Liver (tissue), 9 donors: ENCODE results near the gene NSUN2. TPM values are rescaled to one million over a fixed set of nuclear protein-coding genes. Genes with fewer than 3 reads are reported as not detected.

Experiments
- DNase-seq: peaks from one replicate; pipeline ENCODE4 v3.0.0-alpha.2; 2017; ENCODE audit warnings: low spot score
- H3K27ac ChIP-seq, 2 donors: one replicate each; pipeline ENCODE4 v1.7.0; 2013; ENCODE audit warnings: inconsistent platforms in 2 of 2, low read length in 2 of 2, control low read depth in 1 of 2, low read depth in 1 of 2, mild to moderate bottlenecking in 1 of 2
- H3K27me3 ChIP-seq, 4 donors: one replicate each; pipeline versions ENCODE4 v1.6.1 to v1.7.0; 2013; ENCODE audit warnings: low read length in 3 of 4, inconsistent platforms in 1 of 4, mild to moderate bottlenecking in 1 of 4, moderate library complexity in 1 of 4; ENCODE audit not compliant: control insufficient read depth in 4 of 4, insufficient read depth in 4 of 4
- H3K36me3 ChIP-seq, 4 donors: one replicate each; pipeline versions ENCODE4 v1.6.1 to v1.7.0; 2013; ENCODE audit warnings: low read length in 3 of 4, mild to moderate bottlenecking in 3 of 4, low read depth in 1 of 4, moderate library complexity in 1 of 4; ENCODE audit not compliant: control insufficient read depth in 4 of 4, insufficient read depth in 3 of 4
- H3K4me1 ChIP-seq, 4 donors: one replicate each; pipeline versions ENCODE4 v1.6.1 to v1.7.0; 2013; ENCODE audit warnings: low read length in 3 of 4, mild to moderate bottlenecking in 3 of 4, moderate library complexity in 1 of 4; ENCODE audit not compliant: control insufficient read depth in 4 of 4, insufficient read depth in 4 of 4
- H3K4me3 ChIP-seq, 3 donors: one replicate each; pipeline versions ENCODE4 v1.6.1 to v1.7.0; 2013; ENCODE audit warnings: low read length in 3 of 3, control low read depth in 1 of 3, low read depth in 1 of 3, mild to moderate bottlenecking in 1 of 3
- H3K9ac ChIP-seq, 2 donors: one replicate each; pipeline ENCODE4 v1.7.0; 2013; ENCODE audit warnings: low read length in 2 of 2, mild to moderate bottlenecking in 2 of 2, moderate library complexity in 2 of 2, control low read depth in 1 of 2, low read depth in 1 of 2
- H3K9me3 ChIP-seq, 4 donors: one replicate each; pipeline versions ENCODE4 v1.6.1 to v1.7.0; 2013; ENCODE audit warnings: low read length in 3 of 4; ENCODE audit not compliant: control insufficient read depth in 4 of 4
- ATF3 ChIP-seq: IDR thresholded peaks from 2 replicates; pipeline ENCODE4 v1.6.1; 2016; ENCODE audit warnings: antibody characterized with exemption
- CTCF ChIP-seq: fragments of 150-350 bp; IDR thresholded peaks from 2 replicates; pipeline ENCODE4 v1.5.1; 2017; ENCODE audit warnings: improper control_type of control experiment, low read depth, low read length; ENCODE audit not compliant: missing input control
- EGR1 ChIP-seq, 2 donors: IDR thresholded peaks; 2 replicates each; pipeline ENCODE4 v1.6.1; 2016 to 2018; ENCODE audit warnings: antibody characterized with exemption in 2 of 2, low read depth in 2 of 2
- FOXA1 ChIP-seq: IDR thresholded peaks from 2 replicates; pipeline ENCODE4 v1.6.1; 2016; ENCODE audit warnings: antibody characterized with exemption
- FOXA2 ChIP-seq: IDR thresholded peaks from 2 replicates; pipeline ENCODE4 v1.6.1; 2016; ENCODE audit warnings: antibody characterized with exemption
- GABPA ChIP-seq, 2 donors: IDR thresholded peaks in 1 of 2; conservative IDR thresholded peaks in 1 of 2; 2 replicates each; pipeline ENCODE4 v1.6.1; 2016; ENCODE audit warnings: antibody characterized with exemption in 2 of 2, mild to moderate bottlenecking in 1 of 2, moderate library complexity in 1 of 2
- HNF4A ChIP-seq, 2 donors: conservative IDR thresholded peaks; 2 replicates each; pipeline ENCODE4 v1.6.1; 2016; ENCODE audit warnings: antibody characterized with exemption in 2 of 2, mild to moderate bottlenecking in 2 of 2
- HNF4G ChIP-seq: IDR thresholded peaks from 2 replicates; pipeline ENCODE4 v1.6.1; 2016; ENCODE audit warnings: antibody characterized with exemption
- JUND ChIP-seq, 2 donors: IDR thresholded peaks; 2 replicates each; pipeline ENCODE4 v1.6.1; 2016; ENCODE audit warnings: antibody characterized with exemption in 2 of 2
- MAX ChIP-seq: IDR thresholded peaks from 2 replicates; pipeline ENCODE4 v1.6.1; 2016; ENCODE audit warnings: antibody characterized with exemption
- NR2F2 ChIP-seq: IDR thresholded peaks from 2 replicates; pipeline ENCODE4 v1.6.1; 2016; ENCODE audit warnings: antibody characterized with exemption
- RAD21 ChIP-seq, 2 donors: IDR thresholded peaks; 2 replicates each; pipeline ENCODE4 v1.6.1; 2016; ENCODE audit warnings: antibody characterized with exemption in 2 of 2, mild to moderate bottlenecking in 2 of 2
- REST ChIP-seq: IDR thresholded peaks from 2 replicates; pipeline ENCODE4 v1.6.1; 2016; ENCODE audit warnings: antibody characterized with exemption, mild to moderate bottlenecking
- RXRA ChIP-seq, 2 donors: IDR thresholded peaks; 2 replicates each; pipeline ENCODE4 v1.6.1; 2017 to 2018; ENCODE audit warnings: antibody characterized with exemption in 2 of 2, mild to moderate bottlenecking in 1 of 2
- SP1 ChIP-seq: IDR thresholded peaks from 2 replicates; pipeline ENCODE4 v1.6.1; 2018; ENCODE audit warnings: antibody characterized with exemption, mild to moderate bottlenecking
- TAF1 ChIP-seq: conservative IDR thresholded peaks from 2 replicates; pipeline ENCODE4 v1.6.1; 2016; ENCODE audit warnings: antibody characterized with exemption, mild to moderate bottlenecking
- YY1 ChIP-seq: IDR thresholded peaks from 2 replicates; pipeline ENCODE4 v1.6.1; 2016; ENCODE audit warnings: antibody characterized with exemption, mild to moderate bottlenecking
- ZBTB33 ChIP-seq: IDR thresholded peaks from 2 replicates; pipeline ENCODE4 v1.6.1; 2016; ENCODE audit warnings: antibody characterized with exemption
- WGBS: extraction: QIAGEN DNeasy Blood & Tissue Kit; methylation state at CpG from one replicate; pipeline ENCODE4 v1.1.7; 2013; 5-methylcytosine and 5-hydroxymethylcytosine counted together
- polyA plus RNA-seq, 2 donors: library from polyadenylated mRNA; stranded (reverse) in 1 of 2; unstranded in 1 of 2; fragments of 200-250 nt in 1 of 2; fragments of >200 nt in 1 of 2; fragmentation: Nextera tagmentation in 1 of 2; extraction: Ambion mirVana in 1 of 2; gene quantifications; one replicate each; pipeline versions ENCODE4 v1.2.1 to v1.2.3, GENCODE V29; 2013 to 2015
- total RNA-seq, 2 donors: library from RNA; depleted of rRNA; stranded (reverse); fragments of >200 nt; gene quantifications; one replicate each; pipeline ENCODE4 v1.2.3, GENCODE V29; 2014
- donor health status: healthy.
- donor health status: healthy.
- donor health status: healthy.
- donor health status: healthy.
- donor health status: healthy.

Gene NSUN2
- total and polyA plus RNA-seq, 4 donors, result 26.9 to 52.2 (median 28.1) TPM

GRCh38 chr5:6595405-6595804 is 37.4 kb downstream of the NSUN2 start:
- TF ChIP-seq CTCF (no peak), REST (peak; percentile 66), ATF3 (no peak), ZBTB33 (peak; percentile 71), NR2F2 (peak; percentile 18), FOXA2 (peak; percentile 49), GABPA (IDR thresholded peaks at IDR 0.05 in 1 of 2, conservative IDR thresholded peaks at IDR 0.05 in 1 of 2) (no peak), MAX (peak; percentile 64), EGR1 (IDR thresholded peaks at IDR 0.05; ENCODE audit: low read depth in 2 of 2) (no peak), RAD21 (IDR thresholded peaks at IDR 0.05) (peak; percentile 38 to 54), SP1 (peak; percentile 95), YY1 (peak; percentile 70), TAF1 (no peak), JUND (IDR thresholded peaks at IDR 0.05) (peak; percentile 73 to 75), RXRA (IDR thresholded peaks at IDR 0.05) (peak; percentile 92 to 97), HNF4A (conservative IDR thresholded peaks at IDR 0.05) (peak; percentile 93 to 96), HNF4G (peak; percentile 76), FOXA1 (no peak)
- H3K9me3 ChIP-seq, result no peaks in the 10 kb centered on the region
- H3K4me3 ChIP-seq, result no peak overlapping the region
- H3K9ac ChIP-seq, result peak overlapping the region in 1 of 2 donors; percentile 75
- peak overlapping the region; percentile 92 to 96 for H3K27ac ChIP-seq
- DNase-seq, result no peak
- H3K36me3 ChIP-seq, result peaks cover 0 to 16% (median 11%) of the 10 kb centered on the region in 4 donors
- WGBS, result 42% methylated on average over 3 of the region's 3 CpGs
- H3K4me1 ChIP-seq, result peaks cover 14 to 79% (median 51%) of the 10 kb centered on the region in 4 donors
- no peaks in the 10 kb centered on the region for H3K27me3 ChIP-seq
